NCI-H748 (cell line): ENCODE measurements around the gene SEC24A.
A peak's percentile ranks its signal among the peaks of the same experiment; 100 is the strongest.
"Not testable (repeated sequence)": the region's sequence is repeated elsewhere in the genome, so short reads cannot be mapped to it uniquely, and the experiment has no call there.

Source experiments
- DNase-seq: peaks from one replicate; lab custom pipeline; 2025; ENCODE audit not compliant: unreplicated experiment; lab: John Stamatoyannopoulos, UW

The SEC24A gene

DNA sequence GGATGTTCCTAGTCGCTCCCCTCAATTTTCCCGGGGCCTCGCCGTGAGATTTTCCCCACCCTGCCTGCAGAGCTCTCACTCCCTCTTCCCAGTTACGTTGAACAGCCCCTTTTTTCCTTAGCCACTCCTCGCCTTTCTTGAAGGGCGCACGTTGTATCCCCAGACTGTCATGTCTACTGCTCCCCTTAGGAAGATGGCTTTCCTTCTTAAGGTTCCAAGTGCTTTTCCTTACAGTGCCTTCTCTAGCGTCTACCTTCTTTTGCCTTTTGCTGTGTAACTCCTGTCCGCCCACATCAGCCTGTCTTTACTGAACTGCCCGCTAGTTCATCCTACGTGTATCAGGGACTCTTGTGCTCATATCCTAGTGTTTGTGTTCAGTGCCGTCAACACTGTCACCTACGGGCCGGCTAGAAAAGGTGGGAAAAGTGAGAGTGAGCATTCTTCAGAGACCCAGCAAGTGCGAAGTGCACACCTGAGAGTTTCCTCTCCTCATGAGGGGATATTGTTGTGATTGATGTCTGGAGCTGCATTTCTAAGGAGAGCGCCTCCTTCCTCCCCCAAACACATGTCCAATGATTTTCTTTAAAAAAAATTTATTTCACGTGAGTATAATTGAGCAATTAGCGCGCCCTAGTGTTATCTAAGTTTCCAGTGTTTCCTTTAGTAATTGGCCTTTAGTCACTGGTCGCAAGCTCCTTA is 90.5 kb downstream of the SEC24A start:
- DNase-seq, result peak; percentile 66

- DNase-seq, result no peak
Observed at GRCh38 chr5:134741052-134741451, 92.5 kb downstream of the SEC24A start.

GRCh38 chr5:134742134-134742533 is 93.5 kb downstream of the SEC24A start:
- DNase-seq, result no peak

GRCh38 chr5:134749415-134749814 is 100.8 kb downstream of the SEC24A start:
- no peak for DNase-seq

GRCh38 chr5:134758176-134758503 is 109.6 kb downstream of the SEC24A start:
- DNase-seq, result no peak

DNA sequence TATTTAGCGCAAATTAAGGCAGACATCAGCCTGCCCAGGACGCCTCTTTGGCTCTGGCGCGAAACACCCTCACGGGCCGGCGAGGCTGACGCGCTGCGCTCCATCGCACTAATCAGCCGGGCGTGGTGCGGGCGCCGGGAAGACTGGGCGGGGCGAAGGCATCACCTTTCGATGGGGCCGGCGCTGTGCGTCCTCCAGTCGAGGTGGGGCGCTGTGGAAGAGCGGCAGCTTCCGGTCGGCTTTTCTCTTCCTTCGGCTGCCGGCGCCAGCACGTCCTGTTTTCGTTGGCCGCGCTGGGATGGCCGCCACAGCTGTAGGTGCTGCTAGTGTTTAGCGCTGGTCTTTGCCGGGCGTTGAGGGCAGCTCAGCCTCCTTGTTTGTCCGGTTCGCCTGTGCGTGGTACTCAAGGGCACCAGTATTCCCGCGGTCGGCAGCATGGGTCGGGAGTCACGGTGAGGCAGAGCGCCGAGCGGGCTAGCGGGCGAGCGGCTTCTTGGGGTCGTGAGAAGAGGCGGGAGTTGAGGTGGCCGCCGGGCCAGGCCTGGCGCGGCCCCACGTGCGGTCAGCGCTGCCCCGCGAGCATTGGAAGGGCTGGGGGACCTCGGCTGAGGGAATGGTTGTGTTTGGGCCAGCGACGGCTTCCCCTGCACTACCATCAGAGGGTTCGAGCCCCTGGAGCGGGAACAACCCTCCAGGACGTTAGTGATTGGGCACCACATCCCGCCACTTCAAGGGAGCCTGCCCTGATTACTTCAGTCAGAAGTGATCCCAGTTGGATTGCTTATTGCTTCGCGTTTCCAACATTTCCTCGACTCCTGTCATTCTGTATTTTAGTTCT is 110.1 kb downstream of the SEC24A start, which contains the start of gene DDX46:
Gene DDX46, plus strand, starts transcription at position 276 of the 838 bp plus-strand sequence. Its CDS starts 160 bp downstream, at position 436.
- peak; percentile 95 for DNase-seq

DNA sequence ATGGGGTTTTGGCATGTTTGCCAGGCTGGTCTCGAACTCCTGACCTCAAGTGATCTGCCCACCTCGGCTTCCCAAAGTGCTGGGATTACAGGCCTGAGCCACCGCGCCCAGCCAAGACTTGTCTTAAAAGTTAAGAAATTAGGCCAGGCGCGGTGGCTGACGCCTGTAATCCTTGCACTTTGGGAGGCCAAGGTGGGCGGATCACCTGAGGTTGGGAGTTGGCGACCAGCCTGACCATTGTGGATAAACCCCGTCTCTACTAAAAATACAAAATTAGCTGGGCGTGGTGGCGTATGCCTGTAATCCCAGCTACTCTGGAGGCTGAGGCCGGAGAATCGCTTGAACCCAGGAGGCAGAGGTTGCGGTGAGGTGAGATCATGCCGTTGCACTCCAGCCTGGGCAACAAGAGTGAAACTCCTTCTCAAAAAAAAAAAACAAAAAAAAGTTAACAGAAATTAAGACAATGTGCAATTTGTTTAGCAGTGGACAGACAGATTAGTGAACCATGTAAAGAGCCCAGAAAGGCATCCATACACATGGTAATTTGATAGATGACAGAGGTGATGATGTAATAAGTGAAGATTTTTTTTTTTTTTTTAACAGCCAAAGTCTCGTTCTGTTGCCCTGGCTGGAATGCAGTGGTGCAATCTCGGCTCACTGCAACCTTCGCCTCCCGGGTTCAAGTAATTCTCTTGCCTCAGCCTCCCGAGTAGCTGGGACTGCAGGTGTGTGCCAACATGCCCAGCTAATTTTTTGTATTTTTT is 119.1 kb downstream of the SEC24A start:
- DNase-seq, result not testable (repeated sequence)

DNA sequence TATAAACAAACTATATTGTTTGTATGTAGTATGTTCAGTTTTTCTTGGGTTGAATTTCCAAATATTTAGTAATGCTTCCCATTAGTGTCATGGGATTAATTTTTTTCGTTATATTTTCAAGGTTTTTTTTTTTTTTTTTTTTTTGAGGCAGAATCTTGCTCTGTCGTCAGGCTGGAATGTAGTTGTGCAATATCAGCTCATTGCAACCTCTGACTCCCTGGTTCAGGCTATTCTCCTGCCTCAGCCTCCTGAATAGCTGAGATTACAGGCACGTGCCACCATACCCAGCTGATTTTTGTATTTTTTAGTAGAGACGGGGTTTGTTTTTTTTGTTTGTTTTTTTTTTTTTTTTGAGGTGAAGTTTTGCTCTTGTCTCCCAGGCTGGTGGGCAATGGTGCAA is 120.6 kb downstream of the SEC24A start:
- DNase-seq, result no peak

GRCh38 chr5:134772461-134773125 is 124.0 kb downstream of the SEC24A start:
- no peak for DNase-seq

DNA sequence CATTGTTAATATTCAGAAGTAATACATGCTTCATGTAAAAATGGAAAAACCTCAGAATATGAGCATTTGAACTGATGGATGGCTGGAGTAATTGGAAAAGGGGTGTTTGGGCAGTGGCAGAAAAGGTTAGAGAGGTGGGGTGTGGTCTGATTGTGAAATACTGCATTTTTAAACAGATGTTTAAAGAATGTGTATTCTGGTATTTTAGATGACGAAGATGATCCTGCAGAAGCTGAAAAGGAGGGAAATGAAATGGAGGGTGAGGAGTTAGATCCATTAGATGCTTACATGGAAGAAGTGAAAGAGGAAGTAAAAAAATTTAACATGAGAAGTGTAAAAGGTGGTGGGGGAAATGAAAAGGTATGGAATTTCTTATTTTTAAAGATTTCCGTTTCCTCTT is 128.8 kb downstream of the SEC24A start:
- no peak for DNase-seq
